ENCODE data around the gene MESP2. TPM values are rescaled to one million over a fixed set of nuclear protein-coding genes. Genes with fewer than 3 reads are reported as not detected.

Gene MESP2
- total and polyA plus RNA-seq, 9 donors, result 0.19 TPM; not detected in 8

DNA sequence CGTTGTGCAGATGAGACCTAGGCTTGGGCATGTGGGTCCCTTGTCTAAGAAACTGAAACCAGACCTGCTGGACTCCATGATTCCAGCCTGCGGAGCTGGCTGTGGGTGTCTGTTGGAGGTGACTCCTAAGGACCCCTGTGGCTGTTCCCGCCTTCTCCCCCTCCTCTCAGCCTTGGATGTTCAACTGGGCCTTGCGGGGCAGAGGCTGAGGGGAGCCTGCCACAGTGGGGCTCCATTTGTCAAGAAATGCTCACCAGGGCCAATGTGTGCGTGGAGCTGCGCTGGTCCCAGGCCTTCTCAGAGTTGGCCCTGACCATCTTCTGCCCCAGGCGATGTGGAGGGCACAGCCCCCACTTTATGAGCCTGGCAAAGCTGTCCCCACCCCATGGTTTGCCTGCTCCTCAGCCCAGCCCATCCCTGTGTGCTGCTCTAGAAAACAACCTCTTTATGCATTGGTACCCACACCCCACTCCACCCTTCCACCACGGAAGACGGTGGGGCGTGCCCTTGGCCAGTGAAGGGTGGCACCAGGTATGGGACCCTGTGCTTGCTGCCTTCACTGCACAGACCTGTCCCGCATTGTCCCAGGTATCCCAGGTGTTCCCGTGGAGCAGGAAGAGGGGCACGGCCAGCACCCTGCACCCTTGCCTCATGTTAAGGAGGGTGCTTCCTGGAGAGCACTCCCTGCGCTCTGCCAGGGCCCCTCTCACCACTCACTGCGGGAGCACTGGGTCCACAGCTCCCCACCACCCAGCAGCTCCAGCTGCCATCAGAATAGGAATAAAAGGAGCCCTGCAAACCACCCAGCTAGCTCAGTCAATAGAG lies 7.9 kb downstream of the MESP2 start:
- intact Hi-C loops (cut with DNase I), result no loop called here
- Histone ChIP-seq H3K36me3 (no peaks in the 10 kb centered on the region), H3K4me3 (no peak overlapping the region), H3K4me1 (ENCODE audit: insufficient read depth) (peaks cover 2% of the 10 kb centered on the region), H3K27ac (no peak overlapping the region), H3K9me3 (no peaks in the 10 kb centered on the region), H3K27me3 (no peaks in the 10 kb centered on the region)
- no peak for TF ChIP-seq EP300 (IDR thresholded peaks at IDR 0.05)
- no peak for TF ChIP-seq CTCF (IDR thresholded peaks at IDR 0.05)
- TF ChIP-seq POLR2A (IDR thresholded peaks at IDR 0.05), result no peak
- WGBS, 3 donors, result 84 to 90% (median 89%) methylated on average over 14 to 15 of the region's 15 CpGs
- DNase-seq, result no peak

GRCh38 chr15:89784686-89784960 lies 8.5 kb downstream of the MESP2 start:
- TF ChIP-seq POLR2A (IDR thresholded peaks at IDR 0.05), result no peak
- TF ChIP-seq EP300 (IDR thresholded peaks at IDR 0.05), result no peak
- TF ChIP-seq CTCF (IDR thresholded peaks at IDR 0.05), result no peak
- no peaks in the 10 kb centered on the region for H3K9me3 ChIP-seq
- intact Hi-C loops (cut with DNase I), result no loop called here
- WGBS, 3 donors, result 88 to 90% (median 90%) methylated on average over 7 of the region's 7 CpGs
- no peak overlapping the region for H3K27ac ChIP-seq
- H3K36me3 ChIP-seq, result no peaks in the 10 kb centered on the region
- DNase-seq, result no peak
- no peaks in the 10 kb centered on the region for H3K27me3 ChIP-seq
- H3K4me1 ChIP-seq (ENCODE audit: insufficient read depth), result peaks cover 2% of the 10 kb centered on the region
- H3K4me3 ChIP-seq, result no peak overlapping the region

DNA sequence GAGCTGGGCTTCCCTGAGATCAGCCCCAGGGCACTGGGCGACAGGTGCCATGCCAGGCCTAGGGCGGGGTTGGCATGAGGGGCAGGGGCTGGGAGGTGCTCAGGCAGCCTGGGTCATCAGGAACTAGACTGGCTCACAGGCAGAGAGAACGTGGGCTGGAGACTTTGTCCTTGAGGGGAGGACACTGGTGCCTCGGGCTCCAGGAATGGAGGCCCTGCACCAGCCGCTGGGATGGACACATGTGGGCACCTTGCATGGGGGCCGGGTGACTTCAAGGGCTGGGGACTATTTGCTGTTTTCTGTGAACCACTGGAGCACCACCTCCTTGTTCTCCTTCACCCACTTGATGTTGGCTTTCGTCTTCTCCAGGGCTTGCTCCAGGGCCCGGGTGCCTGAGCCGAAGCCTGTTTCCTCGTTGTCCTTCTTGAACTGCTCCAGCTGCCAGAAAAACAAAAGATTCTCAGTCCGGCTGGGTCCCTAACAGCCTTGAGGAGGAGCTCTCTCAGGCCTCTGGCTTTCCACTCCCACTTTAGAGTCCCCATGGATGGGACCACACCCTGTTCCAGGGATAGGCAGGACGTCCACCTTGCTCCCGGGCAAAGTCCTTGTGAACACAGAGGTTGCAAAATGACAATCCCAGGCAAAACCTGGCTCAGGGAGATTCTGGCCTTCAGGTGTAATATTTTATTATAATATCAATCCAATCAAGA lies 9.1 kb downstream of the MESP2 start:
- Histone ChIP-seq H3K4me3 (no peak overlapping the region), H3K36me3 (no peaks in the 10 kb centered on the region), H3K4me1 (ENCODE audit: insufficient read depth) (peaks cover 2% of the 10 kb centered on the region), H3K27ac (no peak overlapping the region), H3K27me3 (no peaks in the 10 kb centered on the region), H3K9me3 (no peaks in the 10 kb centered on the region)
- no peak for DNase-seq
- 65 to 74% (median 70%) methylated on average over 13 of the region's 13 CpGs for WGBS, 3 donors
- TF ChIP-seq CTCF (IDR thresholded peaks at IDR 0.05) (no peak), EP300 (IDR thresholded peaks at IDR 0.05) (no peak), POLR2A (IDR thresholded peaks at IDR 0.05) (no peak)
- intact Hi-C loops (cut with DNase I), result no loop called here

GRCh38 chr15:89785774-89786140 lies 9.6 kb downstream of the MESP2 start:
- no peaks in the 10 kb centered on the region for H3K36me3 ChIP-seq
- no peak overlapping the region for H3K27ac ChIP-seq
- intact Hi-C loops (cut with DNase I), result no loop called here
- H3K4me1 ChIP-seq (ENCODE audit: insufficient read depth), result peaks cover 2% of the 10 kb centered on the region
- no peaks in the 10 kb centered on the region for H3K27me3 ChIP-seq
- no peak overlapping the region for H3K4me3 ChIP-seq
- no peaks in the 10 kb centered on the region for H3K9me3 ChIP-seq
- no peak for DNase-seq
- TF ChIP-seq CTCF (IDR thresholded peaks at IDR 0.05) (no peak), POLR2A (IDR thresholded peaks at IDR 0.05) (no peak), EP300 (IDR thresholded peaks at IDR 0.05) (no peak)

All from ovary (tissue), 9 donors.